CD14-positive monocyte (primary cell): Measurements from ENCODE around the gene ZYX. TPM values are rescaled to one million over a fixed set of nuclear protein-coding genes. Genes with fewer than 3 reads are reported as not detected.
A peak's percentile ranks its signal among the peaks of the same experiment; 100 is the strongest.

Experiments
- DNase-seq, 3 donors: peaks; one replicate each; pipeline ENCODE4 v3.0.0-alpha.2; 2011 to 2022
- H2AFZ ChIP-seq: 2 replicates; pipeline ENCODE4 v1.6.0; 2012; ENCODE audit warnings: mild to moderate bottlenecking, low read depth, low read length, inconsistent platforms; ENCODE audit not compliant: insufficient read depth, poor library complexity, severe bottlenecking
- H3K27ac ChIP-seq, 2 donors: 1 replicate in 1 of 2; 2 replicates in 1 of 2; pipeline ENCODE4 v1.5.1; 2012 to 2013; ENCODE audit warnings: low read length in 2 of 2, control low read depth in 1 of 2, inconsistent platforms in 1 of 2, low read depth in 1 of 2, mild to moderate bottlenecking in 1 of 2
- H3K27me3 ChIP-seq, 2 donors: one replicate each; pipeline versions ENCODE4 v1.6.0 to v1.6.1; 2011 to 2013; ENCODE audit warnings: low read length in 2 of 2; ENCODE audit not compliant: control insufficient read depth in 2 of 2, insufficient read depth in 2 of 2
- H3K36me3 ChIP-seq, 2 donors: replicated peaks in 1 of 2; 1 replicate in 1 of 2; 2 replicates in 1 of 2; pipeline versions ENCODE4 v1.5.1 to v1.6.1; 2012 to 2013; ENCODE audit warnings: low read length in 2 of 2, control low read depth in 1 of 2, inconsistent platforms in 1 of 2, mild to moderate bottlenecking in 1 of 2; ENCODE audit not compliant: insufficient read depth in 2 of 2, control insufficient read depth in 1 of 2
- H3K4me1 ChIP-seq, 2 donors: 1 replicate in 1 of 2; 2 replicates in 1 of 2; pipeline versions ENCODE4 v1.5.1 to v1.6.1; 2012 to 2013; ENCODE audit warnings: low read length in 2 of 2, control low read depth in 1 of 2, inconsistent platforms in 1 of 2, mild to moderate bottlenecking in 1 of 2, moderate library complexity in 1 of 2; ENCODE audit not compliant: insufficient read depth in 2 of 2, control insufficient read depth in 1 of 2
- H3K4me2 ChIP-seq: replicated peaks from 2 replicates; pipeline ENCODE3; 2012; ENCODE audit warnings: low read length, moderate library complexity, mild to moderate bottlenecking; ENCODE audit not compliant: poor library complexity, severe bottlenecking; ENCODE audit errors: extremely low read depth
- H3K4me3 ChIP-seq, 3 experiments: fragments of 200-600 bp in 1 of 3; sonication (generic) in 1 of 3; replicated peaks in 1 of 3; 1 replicate in 2 of 3; 2 replicates in 1 of 3; pipeline ENCODE4 v1.5.1; 2011 to 2013; ENCODE audit warnings: low read length in 3 of 3, mild to moderate bottlenecking in 3 of 3, control low read depth in 2 of 3, low read depth in 2 of 3, inconsistent platforms in 1 of 3, moderate library complexity in 1 of 3
- H3K79me2 ChIP-seq: 2 replicates; pipeline ENCODE4 v1.6.0; 2012; ENCODE audit warnings: mild to moderate bottlenecking, control low read depth, inconsistent platforms, low read length, moderate library complexity; ENCODE audit not compliant: insufficient read depth
- H3K9ac ChIP-seq: 2 replicates; pipeline ENCODE4 v1.6.0; 2017; ENCODE audit warnings: low read length, mild to moderate bottlenecking; ENCODE audit not compliant: insufficient read depth, poor library complexity, severe bottlenecking
- H3K9me3 ChIP-seq, 2 donors: replicated peaks in 1 of 2; 1 replicate in 1 of 2; 2 replicates in 1 of 2; pipeline versions ENCODE4 v1.5.1 to v1.6.1; 2012 to 2013; ENCODE audit warnings: low read length in 2 of 2, control low read depth in 1 of 2; ENCODE audit not compliant: control insufficient read depth in 1 of 2, insufficient read depth in 1 of 2
- H4K20me1 ChIP-seq: 2 replicates; pipeline ENCODE4 v1.6.0; 2012; ENCODE audit warnings: mild to moderate bottlenecking, low read length, control low read depth, moderate library complexity; ENCODE audit not compliant: insufficient read depth
- H3K27ac Mint-ChIP-seq, 7 donors: one replicate each; pipeline ENCODE4 v1.8.0; 2020; ENCODE audit warnings: mild to moderate bottlenecking in 7 of 7, mixed read lengths in 7 of 7, moderate library complexity in 6 of 7, inconsistent platforms in 2 of 7
- H3K27me3 Mint-ChIP-seq, 3 donors: one replicate each; pipeline ENCODE4 v1.8.0; 2021 to 2022; ENCODE audit warnings: low read depth in 3 of 3, mild to moderate bottlenecking in 3 of 3, mixed read lengths in 3 of 3, moderate library complexity in 3 of 3, inconsistent platforms in 1 of 3
- H3K36me3 Mint-ChIP-seq, 2 donors: one replicate each; pipeline ENCODE4 v1.8.0; 2020; ENCODE audit warnings: mixed read lengths in 2 of 2, inconsistent platforms in 1 of 2, mild to moderate bottlenecking in 1 of 2
- H3K4me1 Mint-ChIP-seq: one replicate; pipeline ENCODE4 v1.8.0; 2020; ENCODE audit warnings: mild to moderate bottlenecking, mixed read lengths
- H3K4me3 Mint-ChIP-seq, 2 donors: one replicate each; pipeline ENCODE4 v1.8.0; 2020; ENCODE audit warnings: mild to moderate bottlenecking in 2 of 2, mixed read lengths in 2 of 2, moderate library complexity in 1 of 2
- H3K9me3 Mint-ChIP-seq, 7 donors: one replicate each; pipeline ENCODE4 v1.8.0; 2020 to 2022; ENCODE audit warnings: mixed read lengths in 7 of 7, mild to moderate bottlenecking in 6 of 7, moderate library complexity in 6 of 7, inconsistent platforms in 2 of 7
- WGBS: methylation state at CpG from one replicate; pipeline ENCODE4 v1.1.5; 2013; ENCODE audit warnings: missing lambda C conversion rate; ENCODE audit not compliant: insufficient coverage; 5-methylcytosine and 5-hydroxymethylcytosine counted together
- intact Hi-C, 2 donors: fragments of 100-400 bp; cut with micrococcal nuclease; formaldehyde crosslinking; loops; one replicate each; pipeline versions ENCODE4 v1.15.0 to v1.15.1; 2023
- polyA plus RNA-seq, 3 donors: library from polyadenylated mRNA; depleted of rRNA in 1 of 3; unstranded in 2 of 3; stranded (reverse) in 1 of 3; fragments of 300-500 nt in 2 of 3; fragments of >200 nt in 1 of 3; fragmentation: Illumina TruSeq in 2 of 3; gene quantifications; 1 replicate in 2 of 3; 2 replicates in 1 of 3; pipeline ENCODE4 v1.2.3, GENCODE V29; 2012 to 2021
- TF ChIP-seq, protein P1 (sequence below): fragments of 200-600 bp; IDR thresholded peaks from one replicate; pipeline ENCODE4 v1.8.0; 2022; ENCODE audit warnings: antibody characterized with exemption, mild to moderate bottlenecking

The ZYX gene
- polyA plus RNA-seq, 3 donors: 198 to 417 (median 331) TPM

DNA sequence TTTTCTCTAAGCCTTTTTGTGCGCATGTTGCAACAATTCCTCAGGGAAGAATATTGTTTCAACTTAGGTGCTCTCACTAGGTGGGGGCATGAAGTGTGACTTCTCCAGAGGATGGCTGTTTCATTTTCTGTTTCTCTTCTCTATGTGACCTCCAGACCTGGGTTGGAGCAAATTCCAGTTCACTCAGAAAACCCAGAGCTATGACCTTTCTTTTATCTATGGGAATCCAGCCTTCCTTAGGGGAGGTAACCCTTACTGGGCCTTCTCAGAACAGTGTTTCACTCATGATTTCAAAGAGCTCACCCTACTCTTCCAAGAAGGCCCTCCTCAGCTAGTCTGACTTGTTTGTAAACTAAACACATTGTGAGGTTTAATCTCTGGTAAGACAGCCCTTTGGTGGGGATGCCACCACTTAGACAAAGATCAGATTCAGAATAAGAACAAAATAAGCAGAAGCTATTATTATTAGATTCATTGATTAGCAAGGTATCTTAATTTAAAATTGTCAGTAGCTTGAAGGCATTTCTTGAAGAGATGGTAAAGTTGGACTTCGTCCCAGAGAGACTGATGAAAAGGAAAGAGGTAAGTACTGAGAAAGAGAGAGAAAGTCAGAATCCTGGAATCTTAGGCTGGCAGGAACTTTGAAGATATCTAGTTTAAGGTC lies 45.5 kb downstream of the ZYX start:
- peaks cover 25% of the 10 kb centered on the region for H3K4me1 Mint-ChIP-seq
- no peak for DNase-seq
- peaks cover 11 to 16% of the 10 kb centered on the region in 2 donors for H3K4me1 ChIP-seq
- peak overlapping the region in 1 of 2 donors; percentile 18 for H3K27ac ChIP-seq
- H3K4me2 ChIP-seq: no peak overlapping the region
- WGBS: 100% methylated on average over 1 of the region's 2 CpGs
- no peak overlapping the region for H2AFZ ChIP-seq
- no peak overlapping the region for H3K4me3 Mint-ChIP-seq
- H3K4me3 ChIP-seq: no peak overlapping the region
- no peaks in the 10 kb centered on the region for H3K79me2 ChIP-seq
- TF ChIP-seq, protein P1, sequence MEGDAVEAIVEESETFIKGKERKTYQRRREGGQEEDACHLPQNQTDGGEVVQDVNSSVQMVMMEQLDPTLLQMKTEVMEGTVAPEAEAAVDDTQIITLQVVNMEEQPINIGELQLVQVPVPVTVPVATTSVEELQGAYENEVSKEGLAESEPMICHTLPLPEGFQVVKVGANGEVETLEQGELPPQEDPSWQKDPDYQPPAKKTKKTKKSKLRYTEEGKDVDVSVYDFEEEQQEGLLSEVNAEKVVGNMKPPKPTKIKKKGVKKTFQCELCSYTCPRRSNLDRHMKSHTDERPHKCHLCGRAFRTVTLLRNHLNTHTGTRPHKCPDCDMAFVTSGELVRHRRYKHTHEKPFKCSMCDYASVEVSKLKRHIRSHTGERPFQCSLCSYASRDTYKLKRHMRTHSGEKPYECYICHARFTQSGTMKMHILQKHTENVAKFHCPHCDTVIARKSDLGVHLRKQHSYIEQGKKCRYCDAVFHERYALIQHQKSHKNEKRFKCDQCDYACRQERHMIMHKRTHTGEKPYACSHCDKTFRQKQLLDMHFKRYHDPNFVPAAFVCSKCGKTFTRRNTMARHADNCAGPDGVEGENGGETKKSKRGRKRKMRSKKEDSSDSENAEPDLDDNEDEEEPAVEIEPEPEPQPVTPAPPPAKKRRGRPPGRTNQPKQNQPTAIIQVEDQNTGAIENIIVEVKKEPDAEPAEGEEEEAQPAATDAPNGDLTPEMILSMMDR: no peak
- intact Hi-C loops: no loop called here
- H3K36me3 Mint-ChIP-seq: peaks cover 24 to 26% of the 10 kb centered on the region in 2 donors
- H3K27me3 ChIP-seq: no peaks in the 10 kb centered on the region
- H3K9me3 Mint-ChIP-seq: peaks cover 0 to 13% (median 6%) of the 10 kb centered on the region in 7 donors
- H3K36me3 ChIP-seq: peaks cover 0 to 21% of the 10 kb centered on the region in 2 donors
- no peak overlapping the region for H3K27ac Mint-ChIP-seq
- H3K9ac ChIP-seq: no peak overlapping the region
- peaks cover 0 to 3% (median 0%) of the 10 kb centered on the region in 3 donors for H3K27me3 Mint-ChIP-seq
- peaks cover 0 to 3% of the 10 kb centered on the region in 2 donors for H3K9me3 ChIP-seq
- H4K20me1 ChIP-seq: no peaks in the 10 kb centered on the region

DNA sequence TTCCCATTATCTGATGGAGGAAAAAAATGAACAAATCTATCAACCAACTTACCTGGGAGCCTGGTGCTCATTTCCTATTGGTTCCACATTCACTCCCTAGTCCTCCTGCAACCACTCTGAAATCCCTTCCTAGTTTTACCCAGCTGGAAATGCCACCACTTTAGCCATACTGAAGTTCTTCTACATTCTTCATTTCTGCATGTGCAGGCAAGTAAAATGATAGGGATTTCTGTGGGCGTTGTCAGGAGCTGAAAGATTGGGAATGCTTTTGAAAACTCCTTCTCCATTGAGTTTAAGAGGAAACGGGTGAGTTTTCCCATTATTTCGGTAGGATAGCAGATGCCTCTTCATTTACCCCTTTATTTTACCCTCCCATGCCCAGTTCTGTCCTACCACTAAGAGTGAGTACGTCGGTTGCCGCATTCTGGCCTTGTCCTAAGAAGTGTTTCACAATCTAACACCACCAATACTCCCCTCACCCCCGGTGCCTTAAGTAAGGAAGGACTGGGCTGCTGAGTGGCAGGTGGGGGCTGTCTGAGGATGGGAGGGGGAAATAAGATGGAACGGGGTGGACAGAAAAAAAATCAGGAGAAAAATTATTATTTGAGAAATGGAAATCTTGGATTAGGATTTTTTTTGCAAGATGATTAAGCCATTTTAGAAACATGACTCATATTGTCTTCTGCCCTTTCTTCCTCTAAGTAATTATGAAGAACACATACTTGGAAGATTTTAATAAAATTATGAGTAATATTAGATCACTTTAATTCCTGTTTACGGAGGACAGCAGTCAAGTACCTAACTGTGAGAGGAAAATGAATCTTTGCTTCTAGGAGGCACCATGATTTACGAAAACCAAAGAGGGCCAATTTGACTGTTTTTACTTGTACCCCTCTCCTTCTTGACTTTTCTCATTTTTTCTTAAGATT lies 48.9 kb downstream of the ZYX start:
- Histone ChIP-seq H3K4me1 (peaks cover 11 to 16% of the 10 kb centered on the region in 2 donors), H3K9ac (no peak overlapping the region), H3K9me3 (no peaks in the 10 kb centered on the region), H3K27ac (peak overlapping the region; percentile 19 to 70), H2AFZ (no peak overlapping the region), H3K4me2 (peak overlapping the region; percentile 47), H3K79me2 (peaks cover 3% of the 10 kb centered on the region), H3K27me3 (no peaks in the 10 kb centered on the region), H3K36me3 (peaks cover 0 to 12% of the 10 kb centered on the region in 2 donors), H3K4me3 (peak overlapping the region in 1 of 3 experiments; percentile 27), H4K20me1 (no peaks in the 10 kb centered on the region)
- DNase-seq: peak; percentile 32 to 46 (median 32)
- Mint-ChIP-seq H3K36me3 (peaks cover 4 to 25% of the 10 kb centered on the region in 2 donors), H3K4me3 (peak overlapping the region; percentile 63 to 80), H3K27me3 (no peaks in the 10 kb centered on the region), H3K4me1 (peaks cover 21% of the 10 kb centered on the region), H3K9me3 (peaks cover 0 to 2% (median 0%) of the 10 kb centered on the region in 7 donors), H3K27ac (peak overlapping the region; percentile 58 to 96 (median 94))
- WGBS: 80% methylated on average over 1 of the region's 10 CpGs
- intact Hi-C loops: no loop called here
- TF ChIP-seq, protein P1: no peak
